ENCODE results near the gene GM2A.
A peak's percentile ranks its signal among the peaks of the same experiment; 100 is the strongest.

Gene GM2A

DNA sequence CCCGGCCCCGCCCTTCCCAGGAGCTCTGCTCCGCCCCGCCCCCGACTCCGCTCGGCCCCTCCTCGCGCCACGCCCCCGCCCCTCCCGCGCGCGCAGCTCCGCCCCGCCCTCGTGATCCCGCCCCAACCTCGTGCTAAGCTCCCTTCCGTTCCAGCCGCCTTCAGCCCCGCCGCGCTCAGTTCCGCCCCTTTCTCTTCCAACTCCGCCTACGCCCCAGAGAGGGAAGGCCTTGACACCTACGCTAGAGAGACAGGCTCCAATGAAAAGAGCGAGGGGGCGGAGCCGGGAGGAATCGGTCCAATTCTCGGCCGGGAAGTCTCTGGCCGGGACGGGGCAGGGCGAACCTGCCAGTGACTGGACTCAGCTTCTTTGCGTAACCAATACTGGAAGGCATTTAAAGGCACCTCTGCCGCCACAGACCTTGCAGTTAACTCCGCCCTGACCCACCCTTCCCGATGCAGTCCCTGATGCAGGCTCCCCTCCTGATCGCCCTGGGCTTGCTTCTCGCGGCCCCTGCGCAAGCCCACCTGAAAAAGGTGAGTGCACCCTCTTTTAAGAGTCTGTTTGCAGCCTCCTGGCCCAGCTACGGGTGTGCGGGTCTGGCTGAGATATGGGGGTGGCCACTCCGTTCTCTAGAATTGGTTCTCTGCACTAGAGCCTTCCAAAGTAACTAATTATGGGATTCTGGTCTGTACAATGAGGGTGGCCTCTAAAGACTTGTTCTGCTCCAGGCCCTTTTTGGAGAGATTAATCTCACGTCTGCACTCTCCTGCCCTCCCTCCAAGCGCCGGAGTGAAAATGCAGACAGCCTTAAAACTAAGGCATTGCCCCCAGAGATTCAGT is at the start of gene GM2A:
TSS of gene GM2A (plus strand) at position 424 of the 843 bp plus-strand sequence. CDS start at position 456, 32 bp downstream.
- DNase-seq (ENCODE audit: low read depth in 2 of 2): peak; percentile 97 to 99

DNA sequence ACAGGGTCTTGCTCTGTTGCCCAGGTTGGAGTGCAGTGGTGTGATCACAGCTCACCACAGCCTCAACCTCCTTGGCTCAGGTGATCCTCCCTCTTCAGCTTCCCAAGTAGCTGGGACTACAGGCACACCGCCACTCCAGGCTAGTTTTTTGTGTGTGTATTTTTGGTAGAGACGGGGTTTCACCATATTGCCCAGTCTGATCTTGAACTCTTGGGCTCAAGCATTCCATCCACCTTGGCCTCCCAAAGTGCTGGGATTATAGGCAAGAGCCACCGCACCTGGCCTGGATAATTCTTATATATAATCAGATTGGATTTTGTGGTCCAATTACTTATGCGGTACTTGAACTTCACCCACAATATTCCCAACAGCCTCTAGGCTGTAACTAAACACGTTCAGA is 48.9 kb upstream of the GM2A start:
- DNase-seq (ENCODE audit: low read depth in 2 of 2): no peak

DNA sequence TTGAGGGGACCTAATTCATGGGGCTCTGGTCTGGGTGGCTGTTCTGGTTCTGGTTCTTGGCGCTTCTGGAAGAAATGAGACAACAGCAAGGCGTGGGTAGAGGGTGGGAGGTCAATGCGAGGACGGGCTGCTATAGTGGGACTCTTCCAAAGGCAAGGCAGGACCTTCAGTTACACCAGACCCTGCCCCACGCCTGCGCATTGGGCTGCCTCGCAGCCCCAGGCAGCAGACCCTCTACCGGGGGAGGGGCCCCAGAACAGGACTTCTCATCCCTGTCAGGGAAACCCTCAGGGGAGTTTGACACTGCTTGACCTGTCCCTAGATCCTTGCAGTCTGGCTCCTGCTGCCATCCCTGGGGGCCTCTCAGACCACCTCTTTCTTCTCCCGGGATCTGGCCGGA is 47.6 kb upstream of the GM2A start:
- no peak for DNase-seq (ENCODE audit: low read depth in 2 of 2)

DNA sequence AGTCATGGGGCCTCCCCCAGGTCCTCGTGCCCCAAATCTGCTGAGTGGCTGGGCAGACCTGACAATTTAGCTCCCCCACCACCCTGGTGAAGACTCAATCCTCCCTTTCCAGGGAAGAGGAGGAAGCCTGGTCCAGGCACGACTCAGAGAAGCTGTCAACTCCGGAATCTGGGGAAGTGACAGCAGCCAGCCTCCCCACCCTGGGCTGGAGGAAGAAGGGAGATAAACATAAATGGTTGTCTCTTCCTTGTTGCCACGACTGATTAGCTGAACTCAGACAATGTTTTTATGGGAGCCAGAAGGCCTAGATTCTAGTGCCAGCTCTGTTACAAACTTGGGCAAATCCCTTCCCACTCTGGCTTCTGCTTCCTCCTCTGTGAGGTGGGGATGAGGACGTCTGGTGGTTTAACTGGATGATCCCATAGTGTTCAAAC is 44.5 kb upstream of the GM2A start:
- no peak for DNase-seq (ENCODE audit: low read depth in 2 of 2)

DNA sequence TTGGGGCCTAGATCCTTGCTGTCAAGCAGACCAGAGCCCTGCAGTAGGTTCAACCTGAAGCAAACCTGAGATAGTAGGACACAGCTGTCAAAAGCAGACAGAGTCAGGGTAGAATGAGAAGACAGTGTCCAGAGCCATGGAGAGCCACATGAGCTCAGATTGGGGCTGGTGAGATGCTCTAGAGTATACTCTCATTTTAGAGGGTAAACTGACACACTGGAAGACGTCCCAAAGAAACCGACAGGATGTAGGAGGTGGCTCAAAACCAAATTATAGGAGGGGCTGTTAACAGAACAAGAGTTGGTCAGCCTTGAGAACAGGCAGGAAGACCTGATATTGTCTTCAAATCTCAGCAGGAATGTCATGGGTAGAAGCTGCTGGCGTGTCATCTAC is 40.6 kb upstream of the GM2A start:
- DNase-seq (ENCODE audit: low read depth in 2 of 2): no peak

DNA sequence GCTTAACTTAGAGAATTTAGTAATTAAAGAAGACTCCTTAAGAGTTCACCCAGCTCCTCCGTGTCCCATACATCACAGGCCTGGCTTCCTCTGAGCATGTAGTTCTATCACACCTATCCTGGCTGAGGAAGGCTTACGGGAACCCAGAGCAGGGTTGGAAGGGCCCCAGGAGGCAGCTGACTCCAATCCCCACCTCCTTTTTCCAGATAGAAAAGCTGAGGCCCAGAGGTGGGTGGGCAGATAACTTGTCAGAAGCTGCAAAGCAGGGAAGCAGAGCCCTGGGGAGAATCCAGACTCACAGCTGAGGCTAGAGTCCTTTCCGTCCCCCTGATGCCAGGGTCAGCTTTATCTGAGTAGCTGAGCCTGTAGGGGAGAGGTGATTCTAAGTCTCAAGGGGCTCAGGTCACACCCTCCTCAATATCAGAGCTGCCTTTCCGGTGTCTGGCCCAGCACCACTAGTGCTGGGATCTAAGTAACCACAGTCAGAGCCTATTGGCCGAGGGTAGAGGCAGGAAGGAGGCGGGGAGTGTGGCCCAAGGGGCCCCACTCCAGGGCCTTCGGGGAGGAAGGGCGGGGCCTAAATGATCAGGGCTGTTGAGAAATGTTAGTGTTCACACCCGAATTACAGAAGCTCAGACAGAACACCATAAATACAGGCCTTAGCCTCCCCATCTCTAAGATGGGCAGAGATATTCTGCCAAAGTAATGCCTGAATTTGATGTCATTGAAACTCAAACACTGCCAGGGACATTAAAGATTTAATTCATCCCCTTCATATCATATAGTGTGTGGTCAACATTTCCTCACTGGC is 39.0 kb upstream of the GM2A start:
- peak; percentile 82 to 83 for DNase-seq (ENCODE audit: low read depth in 2 of 2)

DNA sequence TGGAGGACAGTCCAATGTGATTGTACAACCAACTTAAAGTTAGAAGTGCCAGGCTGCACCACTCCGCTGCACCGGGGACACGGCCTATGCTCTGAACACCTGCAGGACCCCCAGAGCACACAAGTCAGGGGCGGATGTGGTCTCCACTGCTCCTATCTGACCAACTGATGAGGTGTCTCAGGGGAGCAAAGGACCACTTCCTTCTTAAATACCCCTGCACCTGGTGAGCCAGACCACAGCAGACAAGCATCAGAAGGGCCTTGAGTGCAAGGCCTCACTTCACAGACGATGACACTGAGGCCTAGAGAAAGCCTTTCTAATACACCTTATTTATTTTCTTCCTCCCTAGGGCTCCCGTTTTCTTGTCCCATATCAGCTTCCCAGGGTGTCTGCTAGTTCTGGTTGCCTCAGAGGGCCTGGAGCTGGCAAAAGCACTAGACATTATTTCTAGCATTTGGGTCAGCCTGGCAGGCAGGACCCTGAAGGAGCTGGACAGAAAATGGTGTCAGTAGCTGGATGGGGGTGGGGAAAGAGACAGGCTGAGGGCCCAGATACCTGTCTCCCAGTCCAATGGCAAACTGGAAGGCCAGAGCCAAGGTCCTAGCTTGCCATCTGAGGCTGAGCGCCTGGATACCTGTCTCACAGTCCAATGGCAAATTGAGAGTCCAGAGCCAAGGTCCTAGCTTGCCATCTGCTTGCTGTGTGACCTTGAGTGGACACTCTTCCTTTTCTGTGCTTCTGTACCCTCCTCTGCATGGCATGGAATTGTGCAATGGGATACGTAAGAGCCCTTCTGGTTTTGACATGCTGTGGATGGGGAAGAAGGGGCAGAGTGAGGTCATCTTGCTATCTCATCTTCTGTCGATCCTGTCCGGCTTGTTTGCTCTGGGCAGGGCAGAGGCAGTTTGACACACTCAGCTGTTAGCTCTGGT is 38.1 kb upstream of the GM2A start:
- DNase-seq (ENCODE audit: low read depth in 2 of 2): peak in 1 of 2 donors; percentile 30

DNA sequence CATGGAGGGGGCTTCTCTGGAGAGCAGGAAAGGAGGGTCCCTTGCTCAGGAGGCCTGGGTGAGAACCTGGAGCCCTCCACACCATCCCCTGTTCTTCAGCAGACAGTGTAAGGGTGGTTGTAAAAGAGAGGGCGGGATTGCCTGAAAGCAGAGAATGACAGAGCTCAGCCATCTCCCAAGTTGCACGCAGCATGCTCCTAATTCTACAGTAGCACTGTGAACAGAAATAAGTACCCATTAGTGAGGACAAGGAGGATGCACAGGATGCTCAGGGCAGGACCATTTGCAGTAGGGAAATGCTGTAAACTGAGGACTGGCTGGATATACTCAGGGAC is 37.5 kb upstream of the GM2A start:
- no peak for DNase-seq (ENCODE audit: low read depth in 2 of 2)

DNA sequence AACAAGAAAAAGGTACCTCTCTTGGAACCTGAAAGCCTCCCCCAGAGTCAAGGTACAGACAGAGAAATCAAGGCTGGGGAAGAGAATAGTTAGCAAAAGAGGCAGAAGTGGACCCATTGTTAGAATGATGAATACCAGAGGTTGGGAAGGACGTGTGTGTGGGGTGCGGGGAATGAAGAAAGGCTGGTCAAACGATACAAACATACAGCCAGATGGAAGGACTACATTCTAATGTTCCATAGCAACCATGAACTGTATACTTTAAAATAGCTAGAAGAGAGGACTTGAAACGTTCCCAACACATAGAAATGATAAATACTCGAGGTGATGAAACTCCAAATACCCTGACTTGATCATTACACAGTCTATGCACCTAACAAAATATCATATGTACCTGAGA is 36.2 kb upstream of the GM2A start:
- no peak for DNase-seq (ENCODE audit: low read depth in 2 of 2)

DNA sequence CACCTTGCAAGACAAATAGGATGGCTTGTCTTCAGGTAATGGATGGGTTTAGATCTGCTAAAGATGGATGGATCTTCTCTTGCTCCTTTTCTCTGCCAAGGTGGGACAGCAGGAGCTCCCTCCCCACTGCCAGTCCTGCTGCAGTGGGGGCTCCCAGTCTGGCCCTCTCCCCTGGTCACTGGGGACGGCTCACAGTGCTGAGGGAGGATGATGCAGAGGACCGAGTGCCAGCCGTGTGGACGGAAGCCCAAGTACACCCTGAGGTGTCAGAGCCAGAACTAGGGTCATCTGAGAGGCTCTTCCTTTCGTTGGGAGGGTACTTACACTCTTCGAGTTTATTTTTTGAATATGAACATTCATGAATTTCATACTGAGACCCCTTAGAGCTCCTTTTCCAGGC is 34.8 kb upstream of the GM2A start:
- no peak for DNase-seq (ENCODE audit: low read depth in 2 of 2)

DNA sequence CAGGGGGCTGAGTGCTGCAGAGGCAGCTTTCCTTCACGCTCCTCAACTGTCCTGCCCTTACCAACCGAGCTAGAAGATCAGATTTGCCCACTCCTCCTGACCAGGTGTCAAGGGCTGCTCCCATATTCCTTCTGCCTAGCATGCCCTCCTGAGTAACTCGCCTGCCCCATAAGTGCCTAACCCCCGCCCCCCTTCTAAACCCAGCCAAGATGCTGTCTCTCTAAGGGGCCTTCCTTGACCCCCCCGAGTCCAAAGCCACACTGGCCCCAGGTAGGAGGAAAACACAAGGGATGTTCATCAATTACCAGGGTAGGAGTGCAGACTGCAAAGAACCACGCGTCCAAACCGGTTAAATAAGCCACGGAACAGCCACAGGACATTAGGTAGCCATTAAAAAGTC is 33.8 kb upstream of the GM2A start:
- no peak for DNase-seq (ENCODE audit: low read depth in 2 of 2)

DNA sequence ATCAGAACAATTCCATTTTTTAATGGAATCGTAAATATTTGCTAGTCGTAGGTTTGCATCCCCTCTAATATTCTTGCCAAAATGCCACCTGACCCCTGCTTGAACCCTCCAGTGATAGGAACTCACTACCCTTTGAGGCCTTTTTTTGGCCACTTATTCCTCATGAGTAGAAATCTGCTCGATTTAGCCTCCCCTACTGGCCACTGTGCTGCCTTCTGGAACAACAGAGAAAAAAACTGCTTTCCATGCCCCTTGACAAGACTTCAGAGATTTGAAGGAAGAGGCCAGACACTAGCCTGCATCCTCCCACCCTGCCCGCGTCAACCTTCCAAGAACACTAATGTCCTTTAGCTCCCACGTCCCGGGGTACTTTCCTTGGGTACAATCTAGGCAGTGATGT is 33.2 kb upstream of the GM2A start:
- no peak for DNase-seq (ENCODE audit: low read depth in 2 of 2)

DNA sequence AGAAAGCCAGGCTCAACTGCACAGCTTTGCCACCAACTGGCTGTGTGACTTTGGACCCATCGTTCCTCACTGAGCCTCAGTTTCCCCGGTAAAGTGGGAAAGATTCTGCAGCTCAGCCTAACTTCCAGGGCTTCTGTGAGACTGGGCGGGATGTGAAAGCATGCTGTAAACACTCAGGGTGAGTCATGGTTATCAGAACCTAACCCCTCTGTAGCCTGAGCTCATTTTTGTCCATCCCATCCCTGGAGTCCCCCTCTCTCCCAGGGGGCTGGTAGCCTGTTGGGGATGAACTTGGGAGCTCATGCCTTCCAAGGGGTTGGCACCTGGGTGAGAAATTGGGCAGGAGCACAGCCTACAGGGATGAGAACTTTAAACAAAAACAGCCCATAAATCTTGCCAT is 31.4 kb upstream of the GM2A start:
- DNase-seq (ENCODE audit: low read depth in 2 of 2): no peak

DNA sequence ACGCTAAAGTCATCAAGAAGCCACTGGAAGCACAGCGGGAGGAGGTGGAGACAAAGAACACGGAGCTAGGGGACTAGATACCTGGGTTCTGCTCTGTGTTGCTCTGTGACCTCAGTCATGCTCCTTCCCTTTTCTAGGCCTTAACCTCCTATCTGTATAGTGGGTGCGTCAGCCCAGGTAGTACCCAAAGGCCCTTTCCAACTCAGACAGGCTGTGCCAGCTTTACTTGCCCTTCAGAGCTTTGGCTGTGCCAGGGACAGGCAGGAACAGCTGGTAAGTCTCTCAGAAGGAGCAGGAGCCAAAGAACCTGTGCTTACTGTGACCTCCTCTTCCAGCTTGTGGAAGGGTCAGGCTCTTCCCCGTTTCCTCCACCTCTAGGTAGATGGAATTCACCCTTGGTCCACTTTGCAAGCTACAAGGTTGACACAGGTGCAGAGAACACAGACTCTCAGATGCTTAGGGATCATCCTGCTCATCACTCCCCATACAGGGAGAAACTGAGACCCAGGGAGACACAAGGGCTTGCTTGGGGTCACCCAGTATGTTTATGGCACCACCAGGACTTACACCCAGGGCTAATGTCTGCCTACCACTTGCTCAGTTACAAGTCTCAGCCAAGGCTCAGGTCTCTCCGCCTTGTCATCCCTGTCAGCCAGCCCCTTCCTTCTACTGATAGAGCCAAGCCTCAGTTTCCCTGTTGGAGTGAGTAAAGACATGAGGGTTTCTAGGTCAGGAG is 30.8 kb upstream of the GM2A start:
- no peak for DNase-seq (ENCODE audit: low read depth in 2 of 2)

DNA sequence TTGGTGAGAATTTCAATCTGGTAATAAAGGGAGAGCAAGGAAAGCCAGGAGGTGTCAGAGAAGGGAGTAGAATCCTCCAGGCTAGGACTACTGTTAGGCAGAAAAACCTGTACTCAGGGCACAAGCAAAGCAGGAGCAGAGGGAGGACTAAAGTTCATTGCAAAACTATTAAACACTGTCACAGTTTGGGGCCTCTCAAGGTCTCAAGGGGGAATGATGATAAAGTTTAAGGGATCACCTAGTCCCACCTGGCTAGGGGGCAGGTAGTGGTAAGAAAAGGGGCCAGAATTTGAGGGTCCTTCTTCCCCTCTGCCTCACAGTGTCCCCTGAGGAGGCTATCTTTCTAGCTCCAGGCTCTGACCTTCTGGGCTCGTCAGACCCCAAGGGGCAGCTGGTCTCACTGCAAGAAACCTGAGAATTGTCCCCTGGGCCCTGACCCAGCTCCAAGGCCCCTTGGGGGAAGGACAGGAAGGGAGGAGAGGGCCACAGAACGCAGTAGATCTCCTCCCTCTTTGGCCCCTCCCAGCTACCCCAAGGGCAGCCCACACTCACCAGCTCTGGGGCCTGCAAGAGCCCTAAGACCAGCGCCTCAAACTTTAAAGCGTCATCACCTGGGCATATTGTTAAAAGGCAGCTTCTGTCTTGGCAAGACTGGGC is 30.1 kb upstream of the GM2A start:
- DNase-seq (ENCODE audit: low read depth in 2 of 2): peak in 1 of 2 donors; percentile 40

DNA sequence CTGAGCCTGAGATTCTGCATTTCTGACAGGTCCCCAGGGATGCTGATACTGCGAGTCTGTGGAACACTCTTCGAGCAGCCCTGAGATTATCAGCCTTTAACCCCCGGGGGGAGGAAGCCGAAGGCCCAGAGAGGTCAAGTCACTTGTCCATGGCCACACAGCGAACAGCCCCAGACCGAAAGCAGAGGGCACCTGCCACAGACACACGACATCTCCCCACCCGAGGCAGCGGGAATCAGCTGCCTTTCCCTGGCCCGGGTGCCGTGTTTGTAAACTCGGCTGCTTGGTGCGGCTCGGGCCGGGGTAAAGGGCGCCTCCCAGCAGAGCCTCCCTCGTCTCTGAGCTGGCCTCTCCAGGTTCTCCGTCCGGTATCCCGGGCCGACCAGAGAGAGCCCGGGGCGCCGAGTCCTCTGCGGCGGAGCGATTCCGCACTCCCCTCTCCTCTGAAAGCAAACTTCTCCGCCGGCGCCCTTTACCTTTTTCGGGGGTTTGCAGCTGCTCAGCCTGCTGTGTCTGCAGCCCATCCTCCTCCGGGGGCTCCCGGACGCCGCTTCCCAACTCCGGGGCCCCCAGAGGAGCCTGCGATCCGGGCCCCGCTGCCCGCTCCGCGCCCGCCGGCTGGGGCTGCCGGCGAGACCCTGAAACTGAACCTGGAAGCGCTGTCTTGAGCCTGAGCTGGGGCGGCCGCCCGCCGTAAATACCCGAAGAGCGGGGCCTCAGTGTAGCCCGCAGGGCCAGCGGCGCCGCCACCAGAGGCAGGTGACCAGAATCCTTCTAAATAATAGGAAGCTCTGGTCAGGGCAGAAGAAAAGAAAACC is 29.3 kb upstream of the GM2A start, which contains the start of gene CCDC69:
TSS of gene CCDC69 (minus strand) at position 646 of the 818 bp plus-strand sequence. CDS start at position 524, 122 bp downstream.
- DNase-seq (ENCODE audit: low read depth in 2 of 2): peak in 1 of 2 donors; percentile 51

DNA sequence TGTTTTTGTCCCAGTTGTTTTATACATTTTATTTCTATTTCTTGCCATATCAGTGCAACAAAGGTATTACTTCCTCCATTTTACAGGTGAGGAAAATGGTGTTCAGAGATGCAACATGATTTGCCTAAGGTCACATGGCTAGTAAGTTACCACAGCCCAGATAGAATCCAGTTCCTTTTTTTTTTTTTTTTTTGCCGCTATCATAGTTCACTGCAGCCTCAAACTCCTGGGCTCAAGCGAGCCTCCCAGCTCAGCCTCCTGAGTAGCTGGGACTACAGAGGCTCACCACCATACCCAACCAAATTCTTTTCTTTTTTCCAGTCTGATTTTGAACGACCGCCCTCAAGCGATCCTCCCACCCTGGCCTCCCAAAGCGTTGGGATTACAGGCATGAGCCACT is 28.6 kb upstream of the GM2A start:
- DNase-seq (ENCODE audit: low read depth in 2 of 2): no peak

DNA sequence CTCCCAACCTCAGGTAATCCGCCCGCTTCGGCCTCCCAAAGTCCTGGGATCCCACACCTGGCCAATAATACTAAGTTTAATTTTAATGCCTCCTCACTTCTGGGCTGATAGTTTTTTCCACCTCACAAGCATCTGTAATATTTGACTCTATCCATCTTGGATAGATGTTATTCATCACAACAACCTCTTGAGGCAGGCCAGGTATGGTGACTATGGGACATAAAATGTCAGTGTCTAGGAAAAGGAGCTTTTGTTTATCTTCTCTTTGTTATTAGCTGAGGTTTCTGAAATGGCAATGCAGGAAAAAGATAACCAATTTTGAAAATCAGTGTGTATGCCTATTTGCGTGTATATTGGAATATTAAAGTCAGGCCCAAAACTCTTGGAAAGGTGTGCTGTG is 27.9 kb upstream of the GM2A start:
- no peak for DNase-seq (ENCODE audit: low read depth in 2 of 2)

DNA sequence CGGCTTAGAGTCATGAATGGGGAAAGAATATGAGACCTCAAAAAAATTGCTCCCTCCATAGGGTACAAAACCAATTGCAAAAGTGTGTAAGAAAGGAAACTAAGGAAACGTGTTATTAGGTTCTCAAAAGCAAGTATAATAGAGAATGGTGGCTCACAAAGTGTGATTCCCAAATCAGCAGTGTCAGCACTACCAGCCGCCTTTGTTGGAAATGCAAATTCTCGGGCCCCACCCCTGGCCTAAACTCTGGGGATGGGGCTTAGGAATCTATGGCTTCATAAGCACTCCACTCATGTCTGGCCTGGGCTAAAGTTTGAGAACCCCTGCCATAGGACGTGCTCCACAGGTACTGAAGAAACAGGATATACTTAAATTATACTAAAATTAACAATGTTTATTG is 27.5 kb upstream of the GM2A start:
- no peak for DNase-seq (ENCODE audit: low read depth in 2 of 2)
